HG03060 (cell line): ENCODE data around the gene PCSK9.

ENCODE experiments used
- ATAC-seq: cut with Tn5 transposase; IDR thresholded peaks from one replicate; pipeline ENCODE4 v1.9.1; 2021; ENCODE audit warnings: low read depth, moderate number of reproducible peaks; ENCODE audit not compliant: unreplicated experiment

PCSK9 gene

DNA sequence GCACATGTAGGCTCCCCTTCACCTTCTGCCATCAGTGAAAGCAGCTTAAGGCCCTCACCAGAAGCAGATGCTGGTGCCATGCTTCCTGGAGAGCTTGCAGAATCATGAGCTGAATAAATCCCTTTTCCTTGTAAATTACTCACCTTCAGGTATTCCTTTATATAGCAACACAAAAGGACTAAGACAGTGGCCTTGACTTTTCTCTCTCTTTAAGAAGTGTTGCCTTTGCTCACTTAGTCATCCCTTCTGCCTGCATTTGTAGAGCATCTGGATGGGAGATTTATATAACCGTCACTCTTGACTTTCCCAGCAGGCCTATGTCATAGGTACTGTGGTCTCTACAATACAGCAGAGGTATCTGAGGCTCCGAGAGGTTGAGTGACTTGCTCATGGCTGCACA, 3.7 kb downstream of the PCSK9 start:
- no peak for ATAC-seq

DNA sequence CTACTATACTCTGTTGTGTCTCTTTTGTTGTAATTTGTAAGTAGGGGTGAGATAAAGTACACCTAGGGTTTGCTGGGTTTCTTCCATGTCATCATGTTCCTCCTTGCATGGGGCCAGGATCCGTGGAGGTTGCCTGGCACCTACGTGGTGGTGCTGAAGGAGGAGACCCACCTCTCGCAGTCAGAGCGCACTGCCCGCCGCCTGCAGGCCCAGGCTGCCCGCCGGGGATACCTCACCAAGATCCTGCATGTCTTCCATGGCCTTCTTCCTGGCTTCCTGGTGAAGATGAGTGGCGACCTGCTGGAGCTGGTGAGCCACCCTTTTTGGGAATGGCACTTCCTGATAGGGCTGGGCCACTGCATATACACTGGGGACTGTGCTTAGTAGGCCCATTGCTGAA, 4.4 kb downstream of the PCSK9 start:
- ATAC-seq = no peak

DNA sequence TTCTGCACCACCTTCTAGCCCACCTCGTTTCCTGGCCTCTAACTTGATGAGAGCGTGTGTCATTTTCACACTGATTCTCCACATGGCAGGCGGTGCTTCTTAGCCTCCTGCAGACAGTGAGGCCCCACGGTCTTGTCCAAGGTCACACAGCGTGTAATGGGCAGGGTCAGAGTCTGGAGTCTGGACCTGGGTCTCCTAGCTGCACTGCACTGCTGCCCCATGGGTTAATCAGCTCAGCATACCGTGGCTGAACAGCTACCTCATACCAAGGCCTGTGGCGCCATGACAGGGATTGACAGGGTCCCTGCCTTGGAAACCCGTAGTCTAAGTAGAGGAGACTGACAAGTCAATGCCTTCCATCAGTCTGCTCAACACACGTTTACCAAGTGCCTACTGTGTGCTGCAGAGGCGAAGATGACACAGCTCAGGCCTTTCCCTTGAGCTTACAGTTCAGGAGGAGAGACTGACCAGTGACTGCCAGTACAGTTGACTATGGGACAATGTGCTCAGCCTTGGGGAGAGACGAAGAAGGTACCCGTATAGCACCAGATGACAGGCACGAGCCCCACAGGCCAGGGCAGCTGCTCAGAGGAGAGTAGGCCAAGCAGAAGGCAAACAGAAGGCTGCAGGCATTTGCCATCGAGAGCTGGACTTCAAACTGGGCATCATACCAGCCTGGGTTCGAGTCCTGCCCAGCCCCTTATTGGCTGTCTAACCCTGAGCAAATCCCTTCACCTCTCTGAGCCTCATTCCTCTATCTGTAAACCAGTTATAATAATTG, 5.5 kb downstream of the PCSK9 start:
- ATAC-seq = no peak

- ATAC-seq = no peak
Observed at GRCh38 chr1:55045430-55045829, 6.1 kb downstream of the PCSK9 start.

DNA sequence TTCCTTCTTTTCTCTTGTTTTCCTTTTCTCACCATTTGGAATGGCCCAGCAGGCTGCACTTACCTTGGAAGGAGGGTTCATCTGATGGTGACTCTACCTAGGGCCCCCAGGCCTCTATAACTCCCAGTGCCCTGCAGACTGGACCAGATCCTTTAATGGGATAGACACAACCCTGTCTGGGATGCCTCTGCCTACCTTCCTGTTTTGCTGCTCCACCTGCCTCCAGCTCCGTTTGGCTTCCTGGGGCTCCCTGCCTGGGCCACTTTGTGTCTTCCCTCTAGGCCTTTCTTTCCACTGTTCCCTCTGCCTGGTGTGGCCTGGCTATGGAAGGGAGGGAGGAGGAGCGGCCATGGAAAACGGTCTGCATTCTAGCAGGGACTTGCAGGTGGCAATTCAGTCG, 7.5 kb downstream of the PCSK9 start:
- no peak for ATAC-seq

DNA sequence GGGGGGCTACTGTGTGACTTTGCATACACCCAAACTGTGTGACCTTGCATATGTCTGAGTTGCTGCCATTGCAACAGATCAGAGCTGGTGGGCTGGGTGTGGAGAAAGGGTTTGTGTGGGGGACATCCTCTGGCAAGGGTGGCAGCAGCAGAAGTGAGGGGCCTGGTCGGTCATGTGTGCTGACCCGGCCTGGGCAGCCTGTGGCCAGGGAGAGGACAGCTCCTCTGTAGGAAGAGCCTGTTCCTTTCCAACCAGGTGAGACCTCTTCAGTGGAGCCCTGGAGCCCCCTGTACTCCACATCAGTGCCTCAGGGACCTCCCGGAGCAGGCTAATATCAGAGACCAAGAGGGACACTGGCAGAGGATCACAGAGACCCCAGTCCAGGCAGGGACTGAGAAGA, 8.3 kb downstream of the PCSK9 start:
- ATAC-seq = no peak

GRCh38 chr1:55048453-55049270, 9.3 kb downstream of the PCSK9 start:
- no peak for ATAC-seq

GRCh38 chr1:55049271-55049913, 10.0 kb downstream of the PCSK9 start:
- no peak for ATAC-seq

DNA sequence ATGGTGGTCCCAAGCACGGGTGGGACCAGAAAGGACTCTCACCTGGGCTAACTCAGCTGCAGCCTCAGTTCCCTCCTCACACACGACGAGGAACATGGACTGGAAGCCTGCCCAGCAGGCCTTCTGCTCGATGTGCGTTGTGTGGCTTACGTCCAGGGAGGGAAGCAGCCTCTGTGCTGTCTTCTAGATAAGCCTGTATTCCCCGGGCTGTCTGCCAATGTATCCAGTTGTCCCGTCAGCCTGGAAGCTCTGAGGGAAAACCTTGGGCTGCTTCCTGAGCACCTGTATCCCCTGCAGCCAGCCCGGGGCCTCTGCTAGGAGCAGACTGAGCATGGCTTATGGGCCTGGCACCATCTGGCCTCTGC, 10.5 kb downstream of the PCSK9 start:
- no peak for ATAC-seq

GRCh38 chr1:55050283-55050682, 10.9 kb downstream of the PCSK9 start:
- ATAC-seq = no peak

DNA sequence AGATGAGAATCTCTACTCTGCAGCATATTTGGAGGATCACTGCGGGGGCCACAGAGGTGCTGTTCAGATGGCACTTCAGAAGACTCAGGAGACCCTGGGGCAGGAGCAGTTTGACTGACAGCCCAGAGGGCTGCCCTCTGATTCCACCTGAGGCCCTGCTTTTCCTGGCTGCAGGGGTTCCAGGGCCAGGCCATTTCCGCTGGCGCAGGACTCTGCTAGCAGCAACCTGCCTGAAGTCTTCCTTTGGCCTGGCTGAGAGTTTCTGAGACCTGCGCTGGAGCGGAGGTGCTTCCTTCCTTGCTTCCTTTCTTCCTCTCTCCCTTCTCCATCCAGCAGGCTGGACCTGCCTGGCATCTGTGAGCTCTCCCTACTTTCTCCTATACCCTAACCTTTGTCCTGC, 11.8 kb downstream of the PCSK9 start:
- no peak for ATAC-seq

DNA sequence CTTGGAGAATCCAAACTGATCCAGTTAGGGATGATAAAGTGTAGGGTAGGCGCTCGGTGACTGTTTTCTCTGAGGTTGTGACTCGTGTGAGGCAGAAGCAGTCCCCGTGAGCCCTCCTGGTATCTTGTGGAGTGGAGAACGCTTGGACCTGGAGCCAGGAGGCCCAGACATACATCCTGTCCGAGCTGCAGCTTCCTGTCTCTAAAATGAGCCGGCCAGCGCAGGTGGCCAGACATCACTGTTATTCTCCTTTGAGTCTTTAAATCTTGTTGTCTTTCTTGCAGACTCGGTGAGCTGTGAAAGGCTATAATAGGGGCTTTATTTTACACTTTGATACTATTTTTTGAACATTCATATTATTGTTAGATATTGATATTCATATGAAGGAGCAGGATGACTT, 12.3 kb downstream of the PCSK9 start:
- no peak for ATAC-seq

DNA sequence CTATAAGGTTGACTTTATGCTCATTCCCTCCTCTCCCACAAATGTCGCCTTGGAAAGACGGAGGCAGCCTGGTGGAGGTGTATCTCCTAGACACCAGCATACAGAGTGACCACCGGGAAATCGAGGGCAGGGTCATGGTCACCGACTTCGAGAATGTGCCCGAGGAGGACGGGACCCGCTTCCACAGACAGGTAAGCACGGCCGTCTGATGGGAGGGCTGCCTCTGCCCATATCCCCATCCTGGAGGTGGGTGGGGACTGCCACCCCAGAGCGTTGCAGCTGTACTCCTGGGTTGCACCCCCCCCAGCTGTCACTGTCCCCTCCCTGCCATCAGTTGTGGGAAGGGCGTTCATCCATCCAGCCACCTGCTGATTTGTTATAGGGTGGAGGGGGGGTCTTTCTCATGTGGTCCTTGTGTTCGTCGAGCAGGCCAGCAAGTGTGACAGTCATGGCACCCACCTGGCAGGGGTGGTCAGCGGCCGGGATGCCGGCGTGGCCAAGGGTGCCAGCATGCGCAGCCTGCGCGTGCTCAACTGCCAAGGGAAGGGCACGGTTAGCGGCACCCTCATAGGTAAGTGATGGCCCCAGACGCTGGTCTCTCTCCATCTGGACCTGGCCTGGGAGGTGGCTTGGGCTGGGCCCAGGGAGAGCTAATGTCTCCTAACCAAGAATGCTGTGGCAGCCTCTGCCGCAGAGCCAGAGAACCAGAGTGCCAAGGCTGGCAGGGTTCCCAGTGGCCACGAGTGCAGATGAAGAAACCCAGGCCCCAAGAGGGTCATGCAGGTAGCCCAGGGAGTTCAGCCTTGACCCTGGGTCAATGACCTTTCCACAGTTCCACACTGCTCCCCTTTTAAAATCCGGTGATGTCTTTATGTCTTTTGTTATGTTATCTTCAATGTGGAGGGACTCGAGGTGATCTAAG, 13.1 kb downstream of the PCSK9 start:
- ATAC-seq = no peak

DNA sequence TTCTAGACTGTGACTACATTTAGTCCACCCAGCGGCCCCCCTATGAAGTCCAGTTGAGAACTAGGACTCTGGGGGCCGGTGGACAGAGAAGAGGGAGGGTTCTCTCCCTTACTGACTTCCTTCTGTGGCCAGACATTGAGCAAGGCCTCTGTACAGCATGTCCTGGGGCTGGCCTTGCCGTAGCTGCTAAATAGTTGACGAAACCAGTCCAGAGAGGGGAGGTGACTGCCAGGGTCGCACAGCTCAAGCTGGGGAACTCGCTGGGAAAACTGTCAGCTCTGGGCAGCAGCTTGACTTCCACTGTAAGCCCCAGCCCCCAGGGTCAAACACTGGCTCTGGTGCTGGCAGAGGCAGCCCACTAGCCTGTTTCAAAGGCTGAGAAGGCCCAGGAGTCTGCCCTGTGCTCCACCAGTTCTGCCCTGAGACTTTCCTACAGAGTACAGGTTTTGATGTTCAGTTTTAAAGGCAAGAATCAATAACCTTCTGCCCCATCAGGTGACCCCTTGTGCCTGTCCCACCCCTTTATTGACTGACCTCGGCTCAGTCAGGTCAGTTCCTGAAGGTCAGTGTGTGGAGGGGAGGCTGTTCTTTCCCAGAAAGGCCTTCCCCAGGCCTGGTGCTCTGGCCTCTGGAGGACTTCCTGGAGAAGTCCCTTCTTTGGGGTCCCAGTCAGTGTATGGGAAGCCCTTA, 14.1 kb downstream of the PCSK9 start:
- ATAC-seq = no peak

- ATAC-seq = no peak
Observed at GRCh38 chr1:55054396-55054795, 15.0 kb downstream of the PCSK9 start.

DNA sequence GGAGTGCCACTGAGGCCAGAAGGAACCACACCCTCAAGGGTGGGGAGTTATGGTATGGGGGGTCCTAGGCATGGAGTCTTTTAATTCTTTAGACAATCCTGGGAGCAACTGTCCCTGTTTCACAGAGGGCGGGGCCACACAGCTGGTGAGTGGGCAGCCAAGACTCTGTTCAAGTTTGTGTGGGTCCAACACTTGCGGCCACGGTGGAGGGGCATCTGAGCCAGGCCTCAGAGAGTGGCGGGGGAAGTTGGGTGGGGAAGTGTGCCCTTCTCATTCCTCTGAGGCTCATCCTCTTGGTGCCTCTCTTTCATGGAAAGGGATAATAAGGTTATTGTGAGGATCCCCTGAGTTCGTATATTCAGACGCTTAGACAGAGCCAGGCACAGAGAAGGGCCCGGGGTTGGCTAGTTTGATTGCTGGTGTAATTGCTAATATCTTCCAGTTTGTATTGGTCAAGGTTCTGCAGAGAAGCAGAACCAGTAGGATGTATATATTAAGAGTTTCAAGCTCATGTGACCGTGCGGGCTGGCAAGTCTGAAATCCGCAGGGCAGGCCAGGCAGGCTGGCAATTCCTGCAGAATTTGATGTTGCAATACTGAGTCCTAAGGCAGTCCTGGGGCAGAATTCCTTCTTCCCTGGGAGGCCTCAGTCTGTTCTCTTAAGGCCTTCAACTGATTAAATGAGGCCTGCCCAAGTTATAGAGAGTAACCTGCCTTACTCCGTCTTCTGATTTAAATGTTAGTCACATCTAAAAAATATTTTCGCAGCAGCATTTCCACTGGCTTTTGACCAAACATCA, 15.9 kb downstream of the PCSK9 start:
- ATAC-seq = no peak

DNA sequence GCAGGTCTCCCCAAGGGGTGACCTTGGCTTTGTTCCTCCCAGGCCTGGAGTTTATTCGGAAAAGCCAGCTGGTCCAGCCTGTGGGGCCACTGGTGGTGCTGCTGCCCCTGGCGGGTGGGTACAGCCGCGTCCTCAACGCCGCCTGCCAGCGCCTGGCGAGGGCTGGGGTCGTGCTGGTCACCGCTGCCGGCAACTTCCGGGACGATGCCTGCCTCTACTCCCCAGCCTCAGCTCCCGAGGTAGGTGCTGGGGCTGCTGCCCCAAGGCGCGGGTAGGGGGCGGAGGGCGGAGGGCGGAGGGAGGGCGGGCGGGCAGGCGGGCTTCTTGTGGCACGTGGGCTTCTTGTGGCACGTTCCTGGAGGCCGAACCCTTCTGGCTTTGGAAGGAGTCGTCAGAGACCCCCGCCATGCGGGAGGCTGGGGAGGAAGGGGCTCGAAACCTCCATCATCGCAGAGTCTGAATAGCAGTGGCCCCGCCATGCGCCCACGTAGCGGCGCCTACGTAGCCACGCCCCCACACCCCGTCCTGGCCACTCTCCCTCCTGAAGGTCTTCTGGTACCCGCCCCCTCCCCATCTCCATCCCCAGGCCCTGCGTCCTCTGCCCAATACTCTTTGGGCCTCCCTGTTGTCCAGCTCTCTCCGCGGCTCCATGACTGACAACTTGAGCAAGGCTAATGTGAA, 16.7 kb downstream of the PCSK9 start:
- no peak for ATAC-seq

DNA sequence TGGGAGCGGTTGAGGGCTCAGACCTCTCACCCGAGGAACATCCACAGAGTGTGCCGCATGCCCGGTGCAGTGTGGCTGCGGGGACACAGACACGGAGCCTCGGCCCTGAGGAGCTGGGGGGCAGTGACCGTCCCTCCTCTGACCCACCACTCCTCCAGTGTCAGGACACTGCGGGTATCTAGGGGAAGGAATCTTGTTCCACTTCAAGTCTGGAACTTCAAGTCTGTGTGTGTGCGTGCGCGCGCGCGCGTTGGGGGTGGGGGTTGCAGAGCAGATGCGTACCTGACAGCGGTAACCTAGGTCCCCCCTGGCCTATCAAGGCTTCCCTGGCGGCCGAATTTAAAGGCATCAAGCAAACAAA, 17.3 kb downstream of the PCSK9 start:
- no peak for ATAC-seq
